Measurements from ENCODE around the gene ANAPC1.
"Not testable (repeated sequence)": the region's sequence is repeated elsewhere in the genome, so short reads cannot be mapped to it uniquely, and the experiment has no call there.

DNA sequence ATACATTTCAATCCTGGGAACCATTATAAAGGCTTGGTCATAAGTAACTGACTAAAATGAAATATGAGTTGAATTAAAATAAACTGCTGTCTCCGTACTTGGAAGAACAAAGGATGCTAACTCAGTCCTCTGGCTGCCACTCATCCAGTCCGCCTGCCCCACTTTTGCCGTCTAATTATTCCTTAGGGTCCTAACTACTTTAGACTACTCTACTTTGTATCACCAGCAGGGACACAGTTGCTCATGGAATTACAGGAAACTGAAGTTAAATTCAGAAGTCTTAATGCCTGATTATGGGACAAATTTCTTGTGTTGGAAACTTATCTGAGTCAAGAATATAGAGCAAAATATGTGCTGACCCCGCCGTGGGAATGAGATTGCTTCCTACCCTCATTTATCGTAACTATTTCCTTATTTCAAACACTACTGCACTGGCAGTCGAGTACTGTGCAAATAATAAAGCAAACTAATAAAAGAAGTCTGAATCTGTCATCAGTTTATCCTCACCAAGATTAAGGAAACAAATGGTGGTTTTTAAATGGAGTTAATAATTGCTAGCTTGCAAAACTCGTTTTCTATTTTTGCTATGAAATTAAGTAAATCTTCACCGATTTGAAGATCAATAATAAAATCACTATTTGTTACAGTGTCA lies 102.4 kb downstream of the ANAPC1 start:
- TF ChIP-seq EZH2 (IDR thresholded peaks at IDR 0.05; ENCODE audit: borderline replicate concordance, low read length), result not testable (repeated sequence)
- TF ChIP-seq, protein P1, sequence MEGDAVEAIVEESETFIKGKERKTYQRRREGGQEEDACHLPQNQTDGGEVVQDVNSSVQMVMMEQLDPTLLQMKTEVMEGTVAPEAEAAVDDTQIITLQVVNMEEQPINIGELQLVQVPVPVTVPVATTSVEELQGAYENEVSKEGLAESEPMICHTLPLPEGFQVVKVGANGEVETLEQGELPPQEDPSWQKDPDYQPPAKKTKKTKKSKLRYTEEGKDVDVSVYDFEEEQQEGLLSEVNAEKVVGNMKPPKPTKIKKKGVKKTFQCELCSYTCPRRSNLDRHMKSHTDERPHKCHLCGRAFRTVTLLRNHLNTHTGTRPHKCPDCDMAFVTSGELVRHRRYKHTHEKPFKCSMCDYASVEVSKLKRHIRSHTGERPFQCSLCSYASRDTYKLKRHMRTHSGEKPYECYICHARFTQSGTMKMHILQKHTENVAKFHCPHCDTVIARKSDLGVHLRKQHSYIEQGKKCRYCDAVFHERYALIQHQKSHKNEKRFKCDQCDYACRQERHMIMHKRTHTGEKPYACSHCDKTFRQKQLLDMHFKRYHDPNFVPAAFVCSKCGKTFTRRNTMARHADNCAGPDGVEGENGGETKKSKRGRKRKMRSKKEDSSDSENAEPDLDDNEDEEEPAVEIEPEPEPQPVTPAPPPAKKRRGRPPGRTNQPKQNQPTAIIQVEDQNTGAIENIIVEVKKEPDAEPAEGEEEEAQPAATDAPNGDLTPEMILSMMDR (IDR thresholded peaks at IDR 0.05; ENCODE audit: low read length), result not testable (repeated sequence)
